Measurements from ENCODE around the gene SESN3. TPM values are rescaled to one million over a fixed set of nuclear protein-coding genes. Genes with fewer than 3 reads are reported as not detected.

SESN3 gene
- total RNA-seq, 1 experiment from 2014 or later = 1.4 TPM

GRCh38 chr11:95155385-95155784 is 75.6 kb downstream of the SESN3 start:
- in situ Hi-C loops (cut with HindIII; ENCODE audit: low pct_unique_long_range_greater_than_20kb, low sequenced_read_pairs) = no loop called here
- DNase-seq (ENCODE audit: low read depth, low spot score) (no peak), ATAC-seq (no peak)
- Histone ChIP-seq H3K27ac (ENCODE audit: low read length) (no peak overlapping the region), H3K4me3 (ENCODE audit: low read depth in 2 of 2, low read length in 2 of 2) (no peak overlapping the region), H3K36me3 (ENCODE audit: control insufficient read depth, insufficient read depth, low read length) (no peaks in the 10 kb centered on the region), H3K9me3 (ENCODE audit: control insufficient read depth, insufficient read depth, low read depth, low read length) (no peaks in the 10 kb centered on the region), H3K27me3 (ENCODE audit: control insufficient read depth, insufficient read depth, low read length) (no peaks in the 10 kb centered on the region), H3K4me1 (ENCODE audit: control insufficient read depth, insufficient read depth, low read length) (peaks cover 3% of the 10 kb centered on the region; the same call in 1 of the 2 replicates)
- TF ChIP-seq CTCF (IDR thresholded peaks at IDR 0.05) = no peak
- no peak for TF ChIP-seq SIN3A (IDR thresholded peaks at IDR 0.05; ENCODE audit: borderline replicate concordance, insufficient read depth, low read depth, low read length)
- no peak for TF ChIP-seq REST (IDR thresholded peaks at IDR 0.05; ENCODE audit: insufficient read depth in 1 of 2, low read depth in 2 of 2, low read length in 1 of 2)
- TF ChIP-seq TCF7L2 (IDR thresholded peaks at IDR 0.05; ENCODE audit: low read depth, low read length) = no peak
- ChIA-PET POLR2A (no interaction called here), CTCF (interaction anchor here (2.5 kb wide), 1 partner anchor 550 kb away, joined by 9 read pairs; no protein-coding TSS in a partner anchor)
- BruUV-seq (replicated peaks) = no TSS peak
- intact Hi-C loops (cut with micrococcal nuclease; ENCODE audit: unreplicated experiment) = loop anchor here (5.0 to 10.0 kb wide), 2 partner anchors 181 to 1272 kb away; partner anchors contain the start of genes CWC15 and KDM4D

GRCh38 chr11:95154514-95154913 is 76.5 kb downstream of the SESN3 start:
- Histone ChIP-seq H3K27me3 (ENCODE audit: control insufficient read depth, insufficient read depth, low read length) (no peaks in the 10 kb centered on the region), H3K9me3 (ENCODE audit: control insufficient read depth, insufficient read depth, low read depth, low read length) (no peaks in the 10 kb centered on the region), H3K4me3 (ENCODE audit: low read depth in 2 of 2, low read length in 2 of 2) (no peak overlapping the region), H3K36me3 (ENCODE audit: control insufficient read depth, insufficient read depth, low read length) (no peaks in the 10 kb centered on the region), H3K27ac (ENCODE audit: low read length) (no peak overlapping the region), H3K4me1 (ENCODE audit: control insufficient read depth, insufficient read depth, low read length) (peaks cover 11% of the 10 kb centered on the region)
- intact Hi-C loops (cut with micrococcal nuclease; ENCODE audit: unreplicated experiment) = loop anchor here (1.0 to 10.0 kb wide), 2 partner anchors 180 to 610 kb away; partner anchors contain the start of genes CWC15 and KDM4D
- ChIA-PET CTCF (interaction anchor here (0.5 to 2.5 kb wide), 5 partner anchors 12 to 637 kb away, joined by 3 to 9 read pairs (median 3); no protein-coding TSS in a partner anchor), POLR2A (no interaction called here)
- in situ Hi-C loops (cut with HindIII; ENCODE audit: low pct_unique_long_range_greater_than_20kb, low sequenced_read_pairs) = no loop called here
- ATAC-seq (no peak), DNase-seq (ENCODE audit: low read depth, low spot score) (no peak)
- no TSS peak for BruUV-seq (replicated peaks)
- TF ChIP-seq CTCF (IDR thresholded peaks at IDR 0.05) = peak; percentile 76
- no peak for TF ChIP-seq SIN3A (IDR thresholded peaks at IDR 0.05; ENCODE audit: borderline replicate concordance, insufficient read depth, low read depth, low read length)
